Measurements from ENCODE around the gene HES2. TPM values are rescaled to one million over a fixed set of nuclear protein-coding genes. Genes with fewer than 3 reads are reported as not detected.
"Not testable (repeated sequence)": the region's sequence is repeated elsewhere in the genome, so short reads cannot be mapped to it uniquely, and the experiment has no call there.

Gene HES2
- total RNA-seq, 4 donors from 2014 or later, result 2.5 to 15.9 (median 5.2) TPM

- TF ChIP-seq POLR2A (IDR thresholded peaks at IDR 0.05) (no peak), CTCF (IDR thresholded peaks at IDR 0.05) (no peak)
- no peaks in the 10 kb centered on the region for H3K9me3 ChIP-seq
- no peak overlapping the region for H3K27ac ChIP-seq
- H3K36me3 ChIP-seq, result no peaks in the 10 kb centered on the region
- no peak for DNase-seq
- H3K27me3 ChIP-seq, result no peaks in the 10 kb centered on the region
- H3K4me3 ChIP-seq, result no peak overlapping the region
- H3K4me1 ChIP-seq, result peaks cover 0 to 4% (median 0%) of the 10 kb centered on the region in 4 donors
Observed at GRCh38 chr1:6401673-6402072, 18.0 kb downstream of the HES2 start.

- Histone ChIP-seq H3K27me3 (no peaks in the 10 kb centered on the region), H3K4me1 (peaks cover 0 to 7% (median 0%) of the 10 kb centered on the region in 4 donors), H3K4me3 (no peak overlapping the region), H3K9me3 (no peaks in the 10 kb centered on the region), H3K27ac (no peak overlapping the region), H3K36me3 (no peaks in the 10 kb centered on the region)
- no peak for TF ChIP-seq POLR2A (IDR thresholded peaks at IDR 0.05)
- no peak for TF ChIP-seq CTCF (IDR thresholded peaks at IDR 0.05)
- DNase-seq, result no peak
Observed at GRCh38 chr1:6399294-6399693, 20.4 kb downstream of the HES2 start.

DNA sequence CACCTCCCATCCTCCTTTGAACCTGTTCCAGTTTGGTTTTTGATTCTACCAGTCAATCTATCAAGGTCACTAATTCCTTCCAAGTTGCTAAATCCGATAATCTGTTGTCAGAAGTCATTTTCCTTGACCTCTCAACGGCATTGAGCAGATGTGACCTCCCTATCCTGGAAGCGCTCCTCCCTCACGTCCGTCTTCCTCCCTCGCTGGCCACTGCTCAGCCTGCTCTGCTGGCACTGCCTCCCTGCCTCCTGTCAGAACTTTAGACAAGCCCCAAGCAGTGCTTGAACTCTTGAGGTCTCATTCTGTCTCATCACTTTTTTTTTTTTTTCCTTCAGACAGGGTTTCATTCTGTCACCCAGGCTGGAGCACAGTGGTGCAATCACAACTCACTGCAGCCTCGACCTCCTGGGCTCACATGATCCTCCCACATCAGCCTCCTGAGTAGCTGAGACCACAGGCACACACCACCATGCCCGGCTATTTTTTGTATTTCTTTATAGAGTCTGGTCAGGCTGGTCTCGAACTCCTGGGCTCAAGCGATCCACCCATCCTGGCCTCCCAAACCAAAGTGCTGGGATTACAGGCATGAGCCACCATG lies 21.8 kb downstream of the HES2 start:
- no peaks in the 10 kb centered on the region for H3K9me3 ChIP-seq
- H3K27ac ChIP-seq, result no peak overlapping the region
- peaks cover 0 to 8% (median 1%) of the 10 kb centered on the region in 4 donors for H3K4me1 ChIP-seq
- TF ChIP-seq CTCF (IDR thresholded peaks at IDR 0.05) (no peak), POLR2A (IDR thresholded peaks at IDR 0.05) (no peak)
- H3K4me3 ChIP-seq, result no peak overlapping the region
- H3K27me3 ChIP-seq, result no peaks in the 10 kb centered on the region
- no peak for DNase-seq
- H3K36me3 ChIP-seq, result no peaks in the 10 kb centered on the region

- Histone ChIP-seq H3K4me1 (peaks cover 0 to 17% (median 6%) of the 10 kb centered on the region in 4 donors), H3K9me3 (no peaks in the 10 kb centered on the region), H3K27me3 (no peaks in the 10 kb centered on the region), H3K36me3 (no peaks in the 10 kb centered on the region), H3K4me3 (no peak overlapping the region), H3K27ac (no peak overlapping the region)
- TF ChIP-seq CTCF (IDR thresholded peaks at IDR 0.05), result peak in 1 of 6 experiments; percentile 10
- no peak for TF ChIP-seq POLR2A (IDR thresholded peaks at IDR 0.05)
- DNase-seq, result no peak
Observed at GRCh38 chr1:6396998-6397397, 22.7 kb downstream of the HES2 start.

GRCh38 chr1:6395781-6396244 lies 23.9 kb downstream of the HES2 start:
- not testable (repeated sequence) for H3K27ac ChIP-seq, H3K9me3 ChIP-seq, DNase-seq, H3K4me3 ChIP-seq, H3K27me3 ChIP-seq, H3K36me3 ChIP-seq
- H3K4me1 ChIP-seq, result peaks cover 0 to 21% (median 6%) of the 10 kb centered on the region in 4 donors

DNA sequence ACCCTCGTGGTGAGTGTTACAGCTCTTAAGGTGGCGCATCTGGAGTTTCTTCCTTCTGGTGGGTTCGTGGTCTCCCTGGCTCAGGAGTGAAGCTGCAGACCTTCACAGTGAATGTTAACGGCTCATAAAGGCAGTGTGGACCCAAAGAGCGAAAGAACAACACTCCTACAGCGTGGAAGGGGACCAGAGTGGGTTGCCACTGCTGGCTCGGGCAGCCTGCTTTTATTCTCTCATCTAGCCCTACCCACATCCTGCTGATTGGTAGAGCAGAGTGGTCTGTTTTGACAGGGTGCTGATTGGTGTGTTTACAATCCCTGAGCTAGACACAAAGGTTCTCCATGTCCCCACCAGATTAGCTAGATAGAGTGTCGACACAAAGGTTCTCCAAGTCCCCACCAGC lies 24.6 kb downstream of the HES2 start:
- H3K4me1 ChIP-seq, result peaks cover 0 to 21% (median 6%) of the 10 kb centered on the region in 4 donors
- not testable (repeated sequence) for DNase-seq, H3K36me3 ChIP-seq, H3K27me3 ChIP-seq, H3K4me3 ChIP-seq, H3K9me3 ChIP-seq, H3K27ac ChIP-seq

All from Peyer's patch (tissue), 4 donors.